T-helper 2 cell treated with Interferon-gamma antibody and Interleukin-4, amounts not matched to agents 100 ng/mL and 5 ng/mL, for 36 hours (primary cell): ENCODE results near the gene ADGRF1. TPM values are rescaled to one million over a fixed set of nuclear protein-coding genes. Genes with fewer than 3 reads are reported as not detected.
"Not testable (repeated sequence)": the region's sequence is repeated elsewhere in the genome, so short reads cannot be mapped to it uniquely, and the experiment has no call there.

Experiments used
- intact Hi-C: fragments of 100-400 bp; cut with micrococcal nuclease; formaldehyde crosslinking; loops from one replicate; pipeline ENCODE4 v1.15.1; 2023
- total RNA-seq: library from RNA; stranded (reverse); gene quantifications from 2 replicates; pipeline ENCODE4 v1.2.3, GENCODE V29; 2022

The ADGRF1 gene
- total RNA-seq, 1 donor from 2014 or later: not detected

- intact Hi-C loops: no loop called here
Observed at GRCh38 chr6:47061309-47062300, 19.5 kb upstream of the ADGRF1 start.

DNA sequence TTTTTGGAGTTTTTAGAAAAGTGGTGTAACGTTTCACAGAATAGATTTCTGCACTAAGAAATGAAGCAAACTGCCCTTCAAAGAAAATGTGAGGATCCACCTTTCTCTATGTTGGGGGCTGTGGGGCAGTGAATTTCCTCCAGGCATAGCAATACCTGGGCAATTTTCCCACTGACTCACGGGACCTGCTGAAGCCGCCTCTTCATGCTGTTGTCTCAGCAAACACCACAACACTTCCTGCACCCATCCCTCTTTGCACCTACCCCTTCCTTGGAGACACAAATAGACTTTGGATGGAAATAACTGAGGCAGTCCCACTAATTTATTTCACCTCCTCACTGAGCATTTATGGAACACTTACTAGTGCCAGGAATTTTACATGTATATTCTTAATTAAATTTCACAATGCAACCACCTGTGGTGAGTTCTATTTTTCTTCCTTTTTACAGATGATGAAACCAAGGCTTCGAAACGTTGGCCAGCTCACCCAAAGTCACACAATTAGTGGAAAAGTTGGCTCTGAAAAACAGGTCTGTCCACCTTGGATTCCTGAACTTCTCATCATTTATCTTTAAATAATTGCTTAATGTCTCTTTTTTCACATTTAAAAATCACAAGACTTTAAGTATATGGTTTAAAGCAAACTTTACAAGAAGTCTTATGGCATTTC is 17.2 kb upstream of the ADGRF1 start:
- intact Hi-C loops: no loop called here

DNA sequence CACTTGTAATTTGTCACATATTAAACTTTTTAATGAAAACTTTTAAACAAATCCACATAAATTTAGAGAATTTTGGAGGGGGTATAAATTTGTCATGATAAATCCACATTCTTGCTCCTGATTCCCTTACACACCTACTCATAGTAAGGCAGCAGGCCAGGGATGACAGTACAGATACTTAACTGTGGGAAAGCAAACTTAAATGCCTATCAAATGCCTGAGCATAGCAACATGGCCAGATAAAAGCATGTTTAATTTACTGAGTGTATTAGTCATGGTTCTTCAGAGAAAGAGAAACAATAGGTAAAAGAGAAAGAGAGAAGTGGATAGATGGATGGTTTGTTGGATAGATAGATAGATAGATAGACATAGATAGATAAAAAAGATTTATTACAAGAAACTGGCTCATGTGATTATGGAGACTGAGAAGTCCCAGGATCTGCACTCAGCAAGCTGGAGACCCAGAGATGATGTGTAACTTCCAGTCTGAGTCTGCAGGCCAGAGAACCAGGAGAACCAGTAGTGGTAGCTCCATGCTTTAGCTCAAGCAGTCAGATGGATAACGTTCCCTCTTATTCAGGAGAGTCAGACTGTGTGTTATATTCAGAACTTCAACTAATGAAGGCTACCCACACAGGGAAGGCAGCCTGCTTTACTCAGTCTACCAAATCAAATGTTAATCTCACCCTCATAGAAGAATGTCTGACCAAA is 15.9 kb upstream of the ADGRF1 start:
- intact Hi-C loops: no loop called here

GRCh38 chr6:47056832-47057231 is 14.7 kb upstream of the ADGRF1 start:
- intact Hi-C loops: no loop called here

- intact Hi-C loops: not testable (repeated sequence)
Observed at GRCh38 chr6:47054302-47054701, 12.2 kb upstream of the ADGRF1 start.

DNA sequence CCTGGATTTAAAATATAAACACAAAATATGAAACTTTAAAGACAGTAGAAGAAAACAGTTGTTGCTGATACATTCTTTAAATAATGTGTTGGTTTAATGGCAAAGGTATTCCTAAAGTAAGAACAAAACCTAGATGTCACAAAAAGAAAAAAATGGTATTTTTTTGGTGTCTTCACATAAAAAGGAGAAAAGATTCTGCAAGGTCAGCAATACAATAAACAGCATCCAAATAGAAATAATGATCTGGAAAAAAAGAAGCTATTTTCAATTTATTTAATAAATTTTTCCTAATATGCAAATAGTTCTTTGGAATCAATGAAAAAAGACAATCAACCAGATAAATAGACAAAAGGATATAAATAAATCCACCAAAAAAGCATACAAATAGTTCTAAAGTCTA is 6.5 kb upstream of the ADGRF1 start:
- intact Hi-C loops: loop anchor here (10.0 kb wide), 1 partner anchor 624 kb away; no protein-coding TSS in a partner anchor

DNA sequence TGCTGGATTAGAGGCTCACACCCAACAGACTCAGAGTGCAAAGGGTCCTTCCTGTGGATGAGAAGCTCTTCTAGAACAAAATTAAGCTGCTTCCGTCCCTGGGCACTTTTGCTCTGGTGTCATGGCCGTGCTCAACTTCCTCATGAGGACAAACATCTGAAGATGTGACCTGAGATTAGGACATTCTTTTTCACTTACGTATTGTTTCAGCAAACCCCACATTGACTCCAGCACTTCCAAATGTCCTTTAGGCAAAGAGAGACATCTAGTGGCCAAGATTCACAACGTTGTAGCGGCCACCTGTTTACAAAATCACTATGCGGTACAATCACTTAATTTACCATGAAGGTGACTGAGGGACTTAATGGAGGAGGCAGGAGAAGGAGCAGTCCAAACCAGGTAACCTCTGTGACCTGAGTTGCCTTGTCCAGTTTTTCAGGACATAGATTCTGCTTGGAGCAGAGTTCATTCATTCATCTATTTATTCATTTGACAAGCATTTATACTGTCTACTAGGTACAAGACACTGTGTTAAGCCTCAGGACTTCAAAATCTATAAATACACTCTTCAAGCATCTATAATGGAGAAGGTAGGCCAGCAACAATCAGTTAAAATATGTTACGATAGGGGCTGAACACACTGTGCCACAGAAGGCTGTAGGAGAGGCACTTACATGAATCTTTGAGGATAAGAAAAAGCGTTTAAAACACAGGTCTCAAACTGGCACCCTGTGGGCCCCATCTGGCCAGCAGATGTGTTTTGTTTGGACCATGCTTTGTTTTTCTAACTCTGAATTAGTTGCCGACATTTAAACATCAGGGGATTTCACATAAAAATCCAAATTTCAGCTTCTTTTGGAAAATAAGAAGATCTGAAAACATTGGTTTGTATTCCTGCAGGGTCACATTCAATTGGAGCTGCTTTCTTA is 5.6 kb upstream of the ADGRF1 start:
- intact Hi-C loops: loop anchor here (1.0 to 10.0 kb wide), 2 partner anchors 198 to 623 kb away; no protein-coding TSS in a partner anchor

DNA sequence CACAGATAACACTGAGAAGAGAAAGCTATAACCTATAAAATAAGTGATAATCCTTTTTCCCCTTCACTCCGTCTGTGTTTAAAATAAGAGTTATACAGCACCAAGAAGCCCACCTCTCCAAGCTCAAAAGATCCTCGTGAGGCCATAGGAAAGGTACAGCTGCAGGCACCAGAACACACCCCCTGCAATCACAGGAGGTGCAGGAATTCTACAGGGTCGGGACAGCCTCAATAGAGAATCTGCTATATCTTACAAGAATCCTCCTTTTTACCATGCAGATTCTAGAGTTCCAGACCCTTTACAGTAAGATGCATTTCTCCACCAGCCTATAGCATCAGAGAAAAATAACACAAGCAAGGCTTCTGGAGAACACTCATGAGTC is 5.0 kb upstream of the ADGRF1 start:
- intact Hi-C loops: loop anchor here (1.0 to 10.0 kb wide), 2 partner anchors 198 to 622 kb away; no protein-coding TSS in a partner anchor

DNA sequence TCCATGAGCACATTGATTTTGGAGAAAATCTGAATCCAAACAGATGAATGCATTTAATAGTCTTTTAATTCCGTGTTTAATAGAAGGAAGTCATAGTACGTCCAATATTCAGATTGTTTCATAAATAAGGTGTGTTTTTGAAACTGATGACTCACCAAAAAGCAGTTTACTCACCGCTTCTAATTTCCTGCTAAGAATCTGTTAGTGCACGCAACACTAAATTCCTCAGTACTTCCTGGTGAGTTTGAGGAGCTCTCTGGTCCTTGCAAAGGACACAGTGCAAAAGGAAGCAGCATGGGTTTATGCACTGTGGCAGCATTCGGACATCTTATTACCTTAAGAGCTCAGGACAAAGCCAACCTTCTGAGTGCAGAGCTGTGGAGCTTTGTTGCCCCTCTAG is 2.3 kb upstream of the ADGRF1 start:
- intact Hi-C loops: loop anchor here (10.0 kb wide), 1 partner anchor 620 kb away; no protein-coding TSS in a partner anchor

- intact Hi-C loops: loop anchor here (10.0 kb wide), 1 partner anchor 618 kb away; no protein-coding TSS in a partner anchor
Observed at GRCh38 chr6:47043286-47043685, 1.2 kb upstream of the ADGRF1 start.

GRCh38 chr6:47041741-47042140 is 391 bp downstream of the ADGRF1 start:
- intact Hi-C loops: loop anchor here (10.0 kb wide), 1 partner anchor 617 kb away; no protein-coding TSS in a partner anchor

- intact Hi-C loops: no loop called here
Observed at GRCh38 chr6:47034926-47035325, 7.2 kb downstream of the ADGRF1 start.

- intact Hi-C loops: no loop called here
Observed at GRCh38 chr6:47034421-47034820, 7.7 kb downstream of the ADGRF1 start.

DNA sequence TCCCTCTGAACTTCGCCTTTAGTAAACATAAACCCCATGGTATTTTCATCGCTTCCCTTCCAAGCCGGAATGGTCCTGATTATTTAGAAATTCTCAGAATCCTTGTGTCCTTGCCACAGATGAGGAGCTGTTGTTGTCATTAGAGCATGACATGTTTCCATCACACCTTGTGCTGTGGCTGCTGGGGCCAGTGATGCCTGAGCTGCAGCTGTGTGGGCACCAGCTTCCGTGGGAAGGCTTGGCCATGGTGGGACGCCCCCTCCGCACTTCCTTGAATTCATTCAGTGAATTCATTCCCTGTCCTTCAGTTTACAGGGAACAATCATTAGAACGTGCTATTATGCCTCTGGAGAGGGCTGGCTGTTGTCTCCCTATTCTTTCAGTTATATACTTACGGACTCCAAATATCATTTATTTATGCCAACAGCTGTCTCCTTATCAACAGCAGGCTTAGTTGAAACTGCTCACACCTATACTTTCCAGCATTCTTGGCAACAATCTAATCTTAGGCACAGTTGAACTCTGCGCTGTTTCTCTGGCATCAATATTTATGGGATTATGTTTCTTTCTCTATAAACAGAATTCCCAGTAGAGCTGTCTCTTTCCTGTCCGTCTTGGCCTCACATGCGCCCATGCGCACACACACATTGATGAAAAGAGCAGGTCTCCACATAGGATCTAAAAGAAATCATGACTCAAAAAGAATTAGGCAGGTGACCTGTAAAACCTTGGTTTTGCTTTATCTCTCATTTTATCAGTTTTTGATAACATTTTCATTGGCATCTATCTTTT is 9.0 kb downstream of the ADGRF1 start:
- intact Hi-C loops: no loop called here

GRCh38 chr6:47031656-47032055 is 10.5 kb downstream of the ADGRF1 start:
- intact Hi-C loops: no loop called here

GRCh38 chr6:47029865-47030561 is 12.1 kb downstream of the ADGRF1 start:
- intact Hi-C loops: no loop called here

- intact Hi-C loops: no loop called here
Observed at GRCh38 chr6:47028835-47029360, 13.2 kb downstream of the ADGRF1 start.

GRCh38 chr6:47027315-47027714 is 14.8 kb downstream of the ADGRF1 start:
- intact Hi-C loops: no loop called here

- intact Hi-C loops: no loop called here
Observed at GRCh38 chr6:47026679-47027078, 15.5 kb downstream of the ADGRF1 start.
